Fibroblast of mammary gland (primary cell): ENCODE data around the gene AP1B1.

ENCODE experiments used
- DNase-seq: peaks from one replicate; pipeline ENCODE4 v3.0.0-alpha.2; 2010; ENCODE audit warnings: low read depth
- H3K4me3 ChIP-seq: 2 replicates; pipeline ENCODE4 v1.5.1; 2011; ENCODE audit warnings: low read depth, mild to moderate bottlenecking, low read length, moderate library complexity; ENCODE audit not compliant: control insufficient read depth
- TF ChIP-seq, protein P1 (sequence below): conservative IDR thresholded peaks from 2 replicates; pipeline ENCODE4 v1.5.1; 2011; ENCODE audit warnings: low read depth, low read length, inconsistent platforms; ENCODE audit not compliant: control insufficient read depth, insufficient read depth

Gene AP1B1

DNA sequence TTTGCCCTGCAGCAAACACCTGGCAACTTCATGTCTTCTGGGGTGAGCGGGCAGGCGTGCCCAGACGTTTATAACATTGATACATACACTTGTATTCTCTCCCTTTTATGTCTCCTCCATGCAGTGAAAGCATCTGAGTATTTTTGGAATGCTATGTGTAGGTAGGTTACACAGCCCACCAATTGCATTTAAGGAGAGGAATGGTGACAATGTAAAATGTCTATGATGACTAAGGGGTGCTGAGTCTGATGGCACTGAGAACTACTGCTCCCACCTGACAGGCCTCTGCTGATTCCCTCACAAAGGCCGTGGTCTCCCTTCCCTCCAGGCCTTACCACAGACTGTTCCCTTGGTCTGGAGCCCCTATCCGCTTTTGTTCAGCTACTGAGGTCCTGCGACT, 50.0 kb downstream of the AP1B1 start:
- TF ChIP-seq, protein P1, sequence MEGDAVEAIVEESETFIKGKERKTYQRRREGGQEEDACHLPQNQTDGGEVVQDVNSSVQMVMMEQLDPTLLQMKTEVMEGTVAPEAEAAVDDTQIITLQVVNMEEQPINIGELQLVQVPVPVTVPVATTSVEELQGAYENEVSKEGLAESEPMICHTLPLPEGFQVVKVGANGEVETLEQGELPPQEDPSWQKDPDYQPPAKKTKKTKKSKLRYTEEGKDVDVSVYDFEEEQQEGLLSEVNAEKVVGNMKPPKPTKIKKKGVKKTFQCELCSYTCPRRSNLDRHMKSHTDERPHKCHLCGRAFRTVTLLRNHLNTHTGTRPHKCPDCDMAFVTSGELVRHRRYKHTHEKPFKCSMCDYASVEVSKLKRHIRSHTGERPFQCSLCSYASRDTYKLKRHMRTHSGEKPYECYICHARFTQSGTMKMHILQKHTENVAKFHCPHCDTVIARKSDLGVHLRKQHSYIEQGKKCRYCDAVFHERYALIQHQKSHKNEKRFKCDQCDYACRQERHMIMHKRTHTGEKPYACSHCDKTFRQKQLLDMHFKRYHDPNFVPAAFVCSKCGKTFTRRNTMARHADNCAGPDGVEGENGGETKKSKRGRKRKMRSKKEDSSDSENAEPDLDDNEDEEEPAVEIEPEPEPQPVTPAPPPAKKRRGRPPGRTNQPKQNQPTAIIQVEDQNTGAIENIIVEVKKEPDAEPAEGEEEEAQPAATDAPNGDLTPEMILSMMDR: no peak
- no peak overlapping the region for H3K4me3 ChIP-seq
- no peak for DNase-seq

DNA sequence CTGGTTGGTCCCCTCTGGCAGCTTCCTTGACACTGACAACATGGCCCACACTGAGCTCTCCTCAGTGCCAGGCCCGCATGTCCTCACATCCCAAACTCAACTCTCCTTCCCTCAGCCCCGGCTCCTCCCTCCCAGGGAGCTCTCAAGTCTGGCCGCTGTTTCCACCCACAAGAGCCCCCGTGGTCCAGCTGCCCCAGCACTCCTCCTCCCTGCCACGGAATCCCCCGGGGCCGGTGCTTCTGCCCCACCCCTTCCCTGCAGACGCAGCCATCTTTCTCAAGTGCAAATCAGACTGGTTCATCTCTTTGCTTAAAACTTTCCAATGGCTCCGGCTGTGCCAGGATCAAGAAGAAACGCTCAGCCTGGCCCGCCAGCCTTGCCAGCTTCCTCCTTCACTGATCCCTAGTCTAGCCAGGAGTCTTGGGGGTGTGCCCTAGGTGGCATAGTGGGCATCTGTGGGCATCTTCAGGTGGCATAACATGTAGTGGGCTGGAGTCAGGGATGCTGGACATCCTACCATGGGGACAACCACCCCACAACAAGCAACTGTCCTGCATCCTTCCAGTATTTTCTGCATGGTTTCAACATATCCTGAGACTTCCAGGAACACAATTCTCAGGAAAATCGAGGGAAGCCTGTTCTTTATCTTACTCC, 50.6 kb downstream of the AP1B1 start:
- DNase-seq: no peak
- H3K4me3 ChIP-seq: no peak overlapping the region
- TF ChIP-seq, protein P1: no peak

DNA sequence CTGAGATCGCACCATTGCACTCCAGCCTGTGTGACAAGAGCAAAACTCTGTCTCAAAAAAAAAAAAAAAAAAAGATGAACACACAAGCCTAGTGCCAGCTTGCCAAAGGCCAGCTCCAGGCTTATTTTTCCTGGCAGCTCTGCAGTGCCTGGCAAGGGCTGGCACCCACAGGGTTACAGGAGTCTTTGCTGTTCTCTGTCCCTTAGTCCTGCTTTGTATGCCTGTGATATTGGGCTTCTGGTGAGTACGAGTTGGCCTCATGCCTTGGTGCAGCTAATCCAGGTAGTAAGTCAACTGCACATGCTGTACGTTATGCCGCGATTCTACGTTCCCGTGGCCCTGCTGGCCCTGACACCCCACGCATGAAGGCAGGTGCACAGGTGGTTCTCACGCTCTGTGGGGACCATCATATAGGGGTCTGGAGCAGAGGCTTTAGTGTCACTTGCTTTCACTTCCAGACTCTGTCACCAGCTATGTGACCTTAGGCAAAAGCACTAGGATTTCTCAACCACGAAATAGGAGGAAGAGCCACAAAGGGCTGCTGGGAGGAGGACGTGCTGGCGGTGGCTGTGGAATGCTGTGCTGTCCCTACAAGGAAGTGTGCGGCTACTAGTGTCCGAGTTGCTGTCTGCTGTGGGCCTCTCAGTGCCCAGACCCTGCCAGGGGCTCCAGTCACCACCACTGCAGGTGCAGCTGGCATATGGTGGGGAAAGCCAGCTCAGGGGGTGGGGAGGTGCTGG, 51.4 kb downstream of the AP1B1 start:
- no peak overlapping the region for H3K4me3 ChIP-seq
- TF ChIP-seq, protein P1: no peak
- no peak for DNase-seq

DNA sequence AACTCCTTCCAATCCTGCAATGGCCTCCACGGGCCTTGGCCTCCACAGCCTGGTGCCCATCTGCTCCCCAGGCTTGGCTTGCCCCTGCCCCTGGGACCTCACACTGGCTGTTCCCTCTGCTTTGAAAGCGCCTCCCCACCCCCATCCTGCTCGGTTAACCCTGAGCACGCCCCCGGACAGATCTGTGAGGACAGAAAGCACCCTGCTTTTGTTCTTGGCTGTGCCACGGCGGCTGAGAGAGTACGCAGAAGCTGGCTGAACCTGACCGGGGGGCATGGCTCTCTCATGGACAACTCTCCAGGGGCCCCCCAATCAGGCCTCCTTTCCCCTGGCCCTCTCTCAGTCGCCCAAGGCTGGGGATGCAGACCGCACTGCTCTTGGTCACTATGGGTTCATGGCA, 52.7 kb downstream of the AP1B1 start:
- no peak for DNase-seq
- TF ChIP-seq, protein P1: no peak
- H3K4me3 ChIP-seq: no peak overlapping the region

DNA sequence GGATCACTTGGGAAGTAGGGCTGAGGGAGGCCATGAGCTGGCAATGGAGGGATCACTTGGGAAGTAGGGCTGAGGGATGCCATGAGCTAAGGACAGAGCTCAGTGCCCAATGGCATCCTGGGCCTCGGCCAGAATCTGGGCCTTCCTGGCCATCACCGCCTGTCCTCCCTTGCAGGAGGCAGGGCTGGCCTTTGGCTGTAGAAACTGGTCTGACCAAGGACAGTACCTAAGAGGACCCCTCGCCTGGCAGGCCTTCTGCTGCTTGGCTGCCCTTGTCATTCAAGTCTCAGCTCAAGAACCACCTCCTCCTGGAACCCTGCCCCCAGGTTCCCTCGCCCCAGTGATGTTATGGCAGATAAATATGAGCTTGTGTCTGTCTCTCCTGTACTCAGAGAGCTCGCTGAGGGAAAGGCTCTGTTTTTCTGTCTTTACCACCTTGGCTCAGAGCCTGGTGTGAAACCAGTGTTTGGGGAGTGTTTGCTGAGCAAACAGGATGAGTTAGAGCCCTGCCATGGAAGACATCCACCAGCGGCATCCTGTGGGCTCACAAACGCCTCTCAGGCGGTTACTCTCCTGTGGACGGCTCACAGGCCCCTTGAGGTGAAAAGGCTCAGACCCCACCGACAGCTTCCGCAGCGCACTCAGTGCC, 53.5 kb downstream of the AP1B1 start:
- TF ChIP-seq, protein P1: no peak
- no peak for DNase-seq
- H3K4me3 ChIP-seq: no peak overlapping the region

DNA sequence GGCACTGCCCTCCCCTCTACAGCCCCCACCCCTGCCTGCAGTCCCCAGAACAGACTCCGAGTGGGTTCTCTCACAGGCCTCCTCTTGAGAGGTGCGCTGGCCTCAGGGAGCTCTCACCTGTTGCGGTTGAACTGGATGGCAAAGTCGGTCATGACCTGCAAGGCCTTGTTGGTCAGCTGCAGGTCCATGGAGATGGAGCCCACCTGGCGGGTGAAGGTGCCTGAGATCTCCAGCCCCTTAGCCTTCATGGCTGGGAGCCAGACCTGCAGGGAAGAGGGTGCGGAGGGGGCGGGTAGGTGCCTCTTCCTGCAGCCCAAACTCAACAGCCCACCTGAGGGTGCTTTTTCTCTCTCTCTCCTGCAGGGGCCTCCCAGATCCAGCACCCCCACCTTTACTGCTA, 54.2 kb downstream of the AP1B1 start:
- DNase-seq: no peak
- H3K4me3 ChIP-seq: no peak overlapping the region
- TF ChIP-seq, protein P1: no peak
